NOMO-1 treated with DMSO at 0.1 percent for 48 hours (cell line): ENCODE data around the gene ARHGEF19.
"Not testable (repeated sequence)": the region's sequence is repeated elsewhere in the genome, so short reads cannot be mapped to it uniquely, and the experiment has no call there.

Experiments
- DNase-seq: peaks from one replicate; lab custom pipeline; 2025; ENCODE audit not compliant: unreplicated experiment; lab: John Stamatoyannopoulos, UW

The ARHGEF19 gene

GRCh38 chr1:16205891-16206546 is 6.4 kb downstream of the ARHGEF19 start:
- no peak for DNase-seq

GRCh38 chr1:16205334-16205671 is 7.1 kb downstream of the ARHGEF19 start:
- DNase-seq: no peak

- DNase-seq: peak; percentile 2
Measured at GRCh38 chr1:16204634-16205333, 7.7 kb downstream of the ARHGEF19 start.

GRCh38 chr1:16204216-16204615 is 8.2 kb downstream of the ARHGEF19 start:
- DNase-seq: no peak

GRCh38 chr1:16203550-16203949 is 8.9 kb downstream of the ARHGEF19 start:
- DNase-seq: no peak

GRCh38 chr1:16202281-16203210 is 9.9 kb downstream of the ARHGEF19 start:
- DNase-seq: no peak

GRCh38 chr1:16199700-16200099 is 12.8 kb downstream of the ARHGEF19 start:
- no peak for DNase-seq

GRCh38 chr1:16199157-16199501 is 13.3 kb downstream of the ARHGEF19 start:
- DNase-seq: no peak

- DNase-seq: no peak
Measured at GRCh38 chr1:16198444-16199156, 13.9 kb downstream of the ARHGEF19 start.

GRCh38 chr1:16196874-16197273 is 15.6 kb downstream of the ARHGEF19 start:
- no peak for DNase-seq

- not testable (repeated sequence) for DNase-seq
Measured at GRCh38 chr1:16196139-16196538, 16.3 kb downstream of the ARHGEF19 start.

GRCh38 chr1:16195518-16195905 is 16.9 kb downstream of the ARHGEF19 start:
- peak; percentile 15 for DNase-seq

- DNase-seq: no peak
Measured at GRCh38 chr1:16191916-16192546, 20.4 kb downstream of the ARHGEF19 start.

GRCh38 chr1:16191309-16191708 is 21.1 kb downstream of the ARHGEF19 start:
- no peak for DNase-seq

- no peak for DNase-seq
Measured at GRCh38 chr1:16189921-16190621, 22.4 kb downstream of the ARHGEF19 start.

- no peak for DNase-seq
Measured at GRCh38 chr1:16189003-16189402, 23.4 kb downstream of the ARHGEF19 start.

- DNase-seq: peak; percentile 46
Measured at GRCh38 chr1:16187748-16188401, 24.6 kb downstream of the ARHGEF19 start.

- no peak for DNase-seq
Measured at GRCh38 chr1:16186655-16187235, 25.7 kb downstream of the ARHGEF19 start.

GRCh38 chr1:16184557-16185303 is 27.7 kb downstream of the ARHGEF19 start:
- no peak for DNase-seq
